C4-2B (cell line): ENCODE results near the gene MORN5.

ENCODE experiments used
- H3K27ac ChIP-seq: fragments of 450-650 bp; 2 replicates; pipeline ENCODE4 v1.5.1; 2017
- CTCF ChIP-seq: fragments of 450-650 bp; conservative IDR thresholded peaks from 2 replicates; pipeline ENCODE4 v1.5.1; 2017; ENCODE audit warnings: mild to moderate bottlenecking
- ZFX ChIP-seq: fragments of 450-650 bp; IDR thresholded peaks from 2 replicates; pipeline ENCODE4 v1.6.1; 2017

MORN5 gene

GRCh38 chr9:122246666-122247065 lies 87.0 kb downstream of the MORN5 start:
- H3K27ac ChIP-seq = peak overlapping the region; percentile 66; the same call in 1 of the 2 replicates
- TF ChIP-seq CTCF (no peak), ZFX (no peak)

GRCh38 chr9:122248448-122248865 lies 88.7 kb downstream of the MORN5 start:
- peak overlapping the region; percentile 66; the same call in 1 of the 2 replicates for H3K27ac ChIP-seq
- TF ChIP-seq ZFX = no peak
- no peak for TF ChIP-seq CTCF
